Stomach (tissue), 4 donors: Measurements from ENCODE around the gene RPS6KA1.

Experiments used
- CTCF ChIP-seq, 7 experiments: fragments of 450-650 bp in 4 of 7; fragments of 200-600 bp in 3 of 7; sonication (generic) in 3 of 7; IDR thresholded peaks; one replicate each; pipeline ENCODE4 v1.5.1; 2016 to 2019; ENCODE audit warnings: antibody characterized with exemption in 7 of 7, control low read depth in 2 of 7, mild to moderate bottlenecking in 1 of 7
- EP300 ChIP-seq: sonication (generic); formaldehyde crosslinking; IDR thresholded peaks from one replicate; pipeline ENCODE4 v1.6.1; 2017; ENCODE audit warnings: antibody characterized with exemption
- POLR2A ChIP-seq, 4 donors: fragments of 450-650 bp; IDR thresholded peaks; one replicate each; pipeline ENCODE4 v1.6.1; 2016; ENCODE audit warnings: antibody characterized with exemption in 4 of 4, control low read depth in 2 of 4, mild to moderate bottlenecking in 1 of 4, moderate library complexity in 1 of 4

- TF ChIP-seq POLR2A (IDR thresholded peaks at IDR 0.05) (no peak), CTCF (IDR thresholded peaks at IDR 0.05) (no peak), EP300 (no peak)
Observed at GRCh38 chr1:26546375-26546774, 16.8 kb downstream of the RPS6KA1 start.
